Prostate gland (tissue), 2 donors: ENCODE data around the gene NDST3.

ENCODE experiments used
- POLR2A ChIP-seq: fragments of 450-650 bp; IDR thresholded peaks from one replicate; pipeline ENCODE4 v1.6.1; 2016; ENCODE audit warnings: antibody characterized with exemption, mild to moderate bottlenecking
- POLR2AphosphoS5 ChIP-seq: sonication (generic); formaldehyde crosslinking; IDR thresholded peaks from one replicate; pipeline ENCODE4 v1.6.1; 2017; ENCODE audit warnings: antibody characterized with exemption
- TF ChIP-seq, protein P1 (sequence below), 4 experiments: fragments of 200-600 bp in 2 of 4; fragments of 450-650 bp in 2 of 4; sonication (generic) in 2 of 4; IDR thresholded peaks; 1 replicate in 3 of 4; 2 replicates in 1 of 4; pipeline ENCODE4 v1.5.1; 2016 to 2019; ENCODE audit warnings: antibody characterized with exemption in 4 of 4, mild to moderate bottlenecking in 2 of 4, moderate library complexity in 2 of 4

DNA sequence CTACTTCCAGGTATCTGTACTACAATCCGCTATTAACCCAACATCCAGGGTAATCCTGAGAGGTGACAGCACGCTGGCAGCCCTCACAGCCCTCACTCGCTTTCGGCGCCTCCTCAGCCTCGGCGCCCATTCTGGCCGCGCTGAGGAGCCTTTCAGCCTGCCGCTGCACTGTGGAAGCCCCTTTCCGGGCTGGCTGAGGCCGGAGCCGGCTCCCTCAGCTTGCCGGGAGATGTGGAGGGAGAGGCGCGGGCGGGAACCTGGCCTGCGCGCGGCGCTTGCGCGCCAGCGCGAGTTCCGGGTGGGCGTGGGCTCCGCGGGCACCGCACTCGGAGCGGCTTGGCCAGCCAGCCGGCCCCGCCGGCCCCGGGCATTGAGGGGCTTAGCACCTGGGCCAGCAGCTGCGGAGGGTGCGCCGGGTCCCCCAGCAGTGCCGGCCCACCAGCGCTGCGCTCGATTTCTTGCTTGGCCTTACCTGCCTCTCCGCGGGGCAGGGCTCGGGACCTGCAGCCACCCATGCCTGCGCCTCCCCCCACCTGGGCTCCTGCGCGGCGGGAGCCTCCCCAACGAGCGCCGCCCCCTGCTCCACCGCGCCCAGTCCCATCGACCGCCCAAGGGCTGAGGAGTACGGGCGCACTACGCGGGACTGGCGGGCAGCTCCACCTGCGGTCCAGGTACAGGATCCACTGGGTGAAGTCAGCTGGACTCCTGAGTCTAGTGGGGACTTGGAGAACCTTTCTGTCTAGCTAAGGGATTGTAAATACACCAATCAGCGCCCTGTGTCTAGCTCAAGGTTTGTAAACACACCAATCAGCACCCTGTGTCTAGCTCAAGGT lies 231.2 kb downstream of the NDST3 start:
- TF ChIP-seq, protein P1, sequence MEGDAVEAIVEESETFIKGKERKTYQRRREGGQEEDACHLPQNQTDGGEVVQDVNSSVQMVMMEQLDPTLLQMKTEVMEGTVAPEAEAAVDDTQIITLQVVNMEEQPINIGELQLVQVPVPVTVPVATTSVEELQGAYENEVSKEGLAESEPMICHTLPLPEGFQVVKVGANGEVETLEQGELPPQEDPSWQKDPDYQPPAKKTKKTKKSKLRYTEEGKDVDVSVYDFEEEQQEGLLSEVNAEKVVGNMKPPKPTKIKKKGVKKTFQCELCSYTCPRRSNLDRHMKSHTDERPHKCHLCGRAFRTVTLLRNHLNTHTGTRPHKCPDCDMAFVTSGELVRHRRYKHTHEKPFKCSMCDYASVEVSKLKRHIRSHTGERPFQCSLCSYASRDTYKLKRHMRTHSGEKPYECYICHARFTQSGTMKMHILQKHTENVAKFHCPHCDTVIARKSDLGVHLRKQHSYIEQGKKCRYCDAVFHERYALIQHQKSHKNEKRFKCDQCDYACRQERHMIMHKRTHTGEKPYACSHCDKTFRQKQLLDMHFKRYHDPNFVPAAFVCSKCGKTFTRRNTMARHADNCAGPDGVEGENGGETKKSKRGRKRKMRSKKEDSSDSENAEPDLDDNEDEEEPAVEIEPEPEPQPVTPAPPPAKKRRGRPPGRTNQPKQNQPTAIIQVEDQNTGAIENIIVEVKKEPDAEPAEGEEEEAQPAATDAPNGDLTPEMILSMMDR (IDR thresholded peaks at IDR 0.05), result no peak
- TF ChIP-seq POLR2A, result no peak
- TF ChIP-seq POLR2AphosphoS5, result no peak
